Measurements from ENCODE around the gene SFXN5.

The SFXN5 gene

DNA sequence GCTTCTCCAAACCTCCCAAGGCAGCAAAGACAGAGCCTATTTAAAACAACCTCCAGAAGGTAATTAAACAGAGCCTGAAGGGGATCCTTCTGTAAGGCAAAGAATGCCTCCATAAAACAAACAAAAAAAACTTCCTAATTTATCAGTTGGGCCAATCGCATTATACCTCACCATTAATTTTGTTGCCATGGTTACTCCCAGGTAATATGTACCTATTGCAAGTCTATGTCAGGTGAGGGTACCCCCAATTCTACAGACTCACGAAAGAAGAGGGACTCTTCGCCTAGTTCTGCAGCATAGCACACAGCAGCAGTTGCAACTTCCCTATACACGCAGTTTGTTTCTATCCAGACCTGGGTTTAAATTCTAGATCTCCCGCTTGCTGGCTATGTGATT, 38.8 kb downstream of the SFXN5 start:
- CTCF ChIA-PET = no interaction called here
- Histone ChIP-seq H3K27ac (ENCODE audit: extremely low read depth, low read depth, low read length) (no peak overlapping the region), H3K36me3 (ENCODE audit: control insufficient read depth in 2 of 2, insufficient read depth in 1 of 2, low read length in 2 of 2) (peaks cover 0 to 6% of the 10 kb centered on the region in 2 experiments; a peak in 2 of 3 replicates), H3K9me3 (ENCODE audit: control insufficient read depth, insufficient read depth, low read depth, low read length) (no peaks in the 10 kb centered on the region), H3K4me1 (ENCODE audit: control insufficient read depth, insufficient read depth, low read length) (peaks cover 6% of the 10 kb centered on the region; the same call in 1 of the 2 replicates), H3K4me3 (ENCODE audit: low read depth, low read length) (no peak overlapping the region)
- TF ChIP-seq ZNF138 (tag by site-specific recombination; IDR thresholded peaks at IDR 0.05; ENCODE audit: borderline replicate concordance) (no peak), ZNF571 (tag by site-specific recombination; IDR thresholded peaks at IDR 0.05) (no peak), ZNF664 (tag by site-specific recombination; IDR thresholded peaks at IDR 0.05) (no peak), YY1 (tag by site-specific recombination; IDR thresholded peaks at IDR 0.05) (no peak), ZSCAN23 (tag by site-specific recombination; IDR thresholded peaks at IDR 0.05) (no peak), ZNF548 (tag by site-specific recombination; IDR thresholded peaks at IDR 0.05) (no peak), TRIM28 (IDR thresholded peaks at IDR 0.05; ENCODE audit: borderline replicate concordance, low read length) (no peak), ZNF354C (tag by site-specific recombination; IDR thresholded peaks at IDR 0.05; ENCODE audit: borderline replicate concordance, low read depth) (no peak), ZNF366 (tag by site-specific recombination; conservative IDR thresholded peaks at IDR 0.05) (no peak), ZNF10 (tag by site-specific recombination; IDR thresholded peaks at IDR 0.05) (no peak), ZNF658 (tag by site-specific recombination; IDR thresholded peaks at IDR 0.05) (no peak), ZNF140 (tag by site-specific recombination; IDR thresholded peaks at IDR 0.05) (no peak), ZNF624 (tag by site-specific recombination; IDR thresholded peaks at IDR 0.05) (no peak), ZNF600 (tag by site-specific recombination; IDR thresholded peaks at IDR 0.05) (no peak), ZNF654 (tag by site-specific recombination; IDR thresholded peaks at IDR 0.05; ENCODE audit: low read depth) (no peak), HOXC10 (CRISPR knock-in tag; IDR thresholded peaks at IDR 0.05) (no peak)
- TF ChIP-seq, protein P1, sequence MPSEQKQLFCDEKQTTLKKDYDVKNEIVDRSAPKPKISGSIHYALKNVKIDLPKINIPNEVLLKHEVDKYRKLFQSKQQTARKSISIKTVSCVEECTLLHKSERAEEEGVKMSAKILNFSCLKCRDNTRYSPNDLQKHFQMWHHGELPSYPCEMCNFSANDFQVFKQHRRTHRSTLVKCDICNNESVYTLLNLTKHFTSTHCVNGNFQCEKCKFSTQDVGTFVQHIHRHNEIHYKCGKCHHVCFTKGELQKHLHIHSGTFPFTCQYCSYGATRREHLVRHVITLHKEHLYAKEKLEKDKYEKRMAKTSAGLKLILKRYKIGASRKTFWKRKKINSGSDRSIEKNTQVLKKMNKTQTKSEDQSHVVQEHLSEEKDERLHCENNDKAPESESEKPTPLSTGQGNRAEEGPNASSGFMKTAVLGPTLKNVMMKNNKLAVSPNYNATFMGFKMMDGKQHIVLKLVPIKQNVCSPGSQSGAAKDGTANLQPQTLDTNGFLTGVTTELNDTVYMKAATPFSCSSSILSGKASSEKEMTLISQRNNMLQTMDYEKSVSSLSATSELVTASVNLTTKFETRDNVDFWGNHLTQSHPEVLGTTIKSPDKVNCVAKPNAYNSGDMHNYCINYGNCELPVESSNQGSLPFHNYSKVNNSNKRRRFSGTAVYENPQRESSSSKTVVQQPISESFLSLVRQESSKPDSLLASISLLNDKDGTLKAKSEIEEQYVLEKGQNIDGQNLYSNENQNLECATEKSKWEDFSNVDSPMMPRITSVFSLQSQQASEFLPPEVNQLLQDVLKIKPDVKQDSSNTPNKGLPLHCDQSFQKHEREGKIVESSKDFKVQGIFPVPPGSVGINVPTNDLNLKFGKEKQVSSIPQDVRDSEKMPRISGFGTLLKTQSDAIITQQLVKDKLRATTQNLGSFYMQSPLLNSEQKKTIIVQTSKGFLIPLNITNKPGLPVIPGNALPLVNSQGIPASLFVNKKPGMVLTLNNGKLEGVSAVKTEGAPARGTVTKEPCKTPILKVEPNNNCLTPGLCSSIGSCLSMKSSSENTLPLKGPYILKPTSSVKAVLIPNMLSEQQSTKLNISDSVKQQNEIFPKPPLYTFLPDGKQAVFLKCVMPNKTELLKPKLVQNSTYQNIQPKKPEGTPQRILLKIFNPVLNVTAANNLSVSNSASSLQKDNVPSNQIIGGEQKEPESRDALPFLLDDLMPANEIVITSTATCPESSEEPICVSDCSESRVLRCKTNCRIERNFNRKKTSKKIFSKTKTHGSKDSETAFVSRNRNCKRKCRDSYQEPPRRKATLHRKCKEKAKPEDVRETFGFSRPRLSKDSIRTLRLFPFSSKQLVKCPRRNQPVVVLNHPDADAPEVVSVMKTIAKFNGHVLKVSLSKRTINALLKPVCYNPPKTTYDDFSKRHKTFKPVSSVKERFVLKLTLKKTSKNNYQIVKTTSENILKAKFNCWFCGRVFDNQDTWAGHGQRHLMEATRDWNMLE (tag by site-specific recombination; conservative IDR thresholded peaks at IDR 0.05; ENCODE audit: low read depth) = no peak
- TF ChIP-seq, protein P2, sequence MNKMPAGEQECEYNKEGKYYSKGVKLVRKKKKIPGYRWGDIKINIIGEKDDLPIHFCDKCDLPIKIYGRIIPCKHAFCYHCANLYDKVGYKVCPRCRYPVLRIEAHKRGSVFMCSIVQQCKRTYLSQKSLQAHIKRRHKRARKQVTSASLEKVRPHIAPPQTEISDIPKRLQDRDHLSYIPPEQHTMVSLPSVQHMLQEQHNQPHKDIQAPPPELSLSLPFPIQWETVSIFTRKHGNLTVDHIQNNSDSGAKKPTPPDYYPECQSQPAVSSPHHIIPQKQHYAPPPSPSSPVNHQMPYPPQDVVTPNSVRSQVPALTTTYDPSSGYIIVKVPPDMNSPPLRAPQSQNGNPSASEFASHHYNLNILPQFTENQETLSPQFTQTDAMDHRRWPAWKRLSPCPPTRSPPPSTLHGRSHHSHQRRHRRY (tag by site-specific recombination; IDR thresholded peaks at IDR 0.05) = no peak
- TF ChIP-seq, protein P3, sequence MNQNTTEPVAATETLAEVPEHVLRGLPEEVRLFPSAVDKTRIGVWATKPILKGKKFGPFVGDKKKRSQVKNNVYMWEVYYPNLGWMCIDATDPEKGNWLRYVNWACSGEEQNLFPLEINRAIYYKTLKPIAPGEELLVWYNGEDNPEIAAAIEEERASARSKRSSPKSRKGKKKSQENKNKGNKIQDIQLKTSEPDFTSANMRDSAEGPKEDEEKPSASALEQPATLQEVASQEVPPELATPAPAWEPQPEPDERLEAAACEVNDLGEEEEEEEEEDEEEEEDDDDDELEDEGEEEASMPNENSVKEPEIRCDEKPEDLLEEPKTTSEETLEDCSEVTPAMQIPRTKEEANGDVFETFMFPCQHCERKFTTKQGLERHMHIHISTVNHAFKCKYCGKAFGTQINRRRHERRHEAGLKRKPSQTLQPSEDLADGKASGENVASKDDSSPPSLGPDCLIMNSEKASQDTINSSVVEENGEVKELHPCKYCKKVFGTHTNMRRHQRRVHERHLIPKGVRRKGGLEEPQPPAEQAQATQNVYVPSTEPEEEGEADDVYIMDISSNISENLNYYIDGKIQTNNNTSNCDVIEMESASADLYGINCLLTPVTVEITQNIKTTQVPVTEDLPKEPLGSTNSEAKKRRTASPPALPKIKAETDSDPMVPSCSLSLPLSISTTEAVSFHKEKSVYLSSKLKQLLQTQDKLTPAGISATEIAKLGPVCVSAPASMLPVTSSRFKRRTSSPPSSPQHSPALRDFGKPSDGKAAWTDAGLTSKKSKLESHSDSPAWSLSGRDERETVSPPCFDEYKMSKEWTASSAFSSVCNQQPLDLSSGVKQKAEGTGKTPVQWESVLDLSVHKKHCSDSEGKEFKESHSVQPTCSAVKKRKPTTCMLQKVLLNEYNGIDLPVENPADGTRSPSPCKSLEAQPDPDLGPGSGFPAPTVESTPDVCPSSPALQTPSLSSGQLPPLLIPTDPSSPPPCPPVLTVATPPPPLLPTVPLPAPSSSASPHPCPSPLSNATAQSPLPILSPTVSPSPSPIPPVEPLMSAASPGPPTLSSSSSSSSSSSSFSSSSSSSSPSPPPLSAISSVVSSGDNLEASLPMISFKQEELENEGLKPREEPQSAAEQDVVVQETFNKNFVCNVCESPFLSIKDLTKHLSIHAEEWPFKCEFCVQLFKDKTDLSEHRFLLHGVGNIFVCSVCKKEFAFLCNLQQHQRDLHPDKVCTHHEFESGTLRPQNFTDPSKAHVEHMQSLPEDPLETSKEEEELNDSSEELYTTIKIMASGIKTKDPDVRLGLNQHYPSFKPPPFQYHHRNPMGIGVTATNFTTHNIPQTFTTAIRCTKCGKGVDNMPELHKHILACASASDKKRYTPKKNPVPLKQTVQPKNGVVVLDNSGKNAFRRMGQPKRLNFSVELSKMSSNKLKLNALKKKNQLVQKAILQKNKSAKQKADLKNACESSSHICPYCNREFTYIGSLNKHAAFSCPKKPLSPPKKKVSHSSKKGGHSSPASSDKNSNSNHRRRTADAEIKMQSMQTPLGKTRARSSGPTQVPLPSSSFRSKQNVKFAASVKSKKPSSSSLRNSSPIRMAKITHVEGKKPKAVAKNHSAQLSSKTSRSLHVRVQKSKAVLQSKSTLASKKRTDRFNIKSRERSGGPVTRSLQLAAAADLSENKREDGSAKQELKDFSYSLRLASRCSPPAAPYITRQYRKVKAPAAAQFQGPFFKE (tag by site-specific recombination; IDR thresholded peaks at IDR 0.05; ENCODE audit: borderline replicate concordance) = no peak
- POLR2A ChIA-PET = no interaction called here

Data from HEK293 (cell line).